GM12878 (cell line): ENCODE data around the gene CD180.

Experiments
- CHD4 ChIP-seq: fragments of 200-600 bp; sonication (generic); IDR thresholded peaks from 2 replicates; pipeline ENCODE4 v1.6.1; 2016; ENCODE audit warnings: mild to moderate bottlenecking
- E2F4 ChIP-seq: IDR thresholded peaks from 2 replicates; pipeline ENCODE4 v1.6.1; 2012; ENCODE audit warnings: low read depth, low read length, improper control_type of control experiment
- EGR1 ChIP-seq, 2 experiments: IDR thresholded peaks; 1 replicate in 1 of 2; 2 replicates in 1 of 2; pipeline ENCODE4 v1.6.1; 2011 to 2012; ENCODE audit warnings: low read depth in 2 of 2, low read length in 2 of 2, borderline replicate concordance in 1 of 2, mild to moderate bottlenecking in 1 of 2, moderate library complexity in 1 of 2
- FOS ChIP-seq: IDR thresholded peaks from 3 replicates; pipeline ENCODE4 v1.6.1; 2011; ENCODE audit warnings: borderline replicate concordance; ENCODE audit not compliant: insufficient read length; ENCODE audit errors: extremely low read depth
- IRF4 ChIP-seq: IDR thresholded peaks from 2 replicates; pipeline ENCODE4 v1.6.1; 2011; ENCODE audit warnings: low read depth, low read length
- JUND ChIP-seq: IDR thresholded peaks from 2 replicates; pipeline ENCODE4 v1.6.1; 2012; ENCODE audit warnings: low read depth, mild to moderate bottlenecking, low read length, improper control_type of control experiment, moderate library complexity
- SP1 ChIP-seq: IDR thresholded peaks from one replicate; pipeline ENCODE4 v1.6.1; 2011; ENCODE audit warnings: low read depth, low read length
- SUZ12 ChIP-seq: fragments of 200-600 bp; sonication (generic); IDR thresholded peaks from one replicate; pipeline ENCODE4 v1.6.1; 2018; ENCODE audit warnings: antibody characterized with exemption, mild to moderate bottlenecking; ENCODE audit not compliant: unreplicated experiment
- ZNF274 ChIP-seq: IDR thresholded peaks from one replicate; pipeline ENCODE4 v1.8.0; 2011; ENCODE audit not compliant: insufficient read length, insufficient read depth
- ZZZ3 ChIP-seq: IDR thresholded peaks from 2 replicates; pipeline ENCODE4 v1.6.1; 2011; ENCODE audit warnings: low read depth; ENCODE audit not compliant: control insufficient read depth, insufficient read length
- TF ChIP-seq, protein P1 (sequence below), 3 experiments: IDR thresholded peaks in 2 of 3; conservative IDR thresholded peaks in 1 of 3; 2 replicates each; pipeline ENCODE4 v1.5.1; 2011; ENCODE audit warnings: low read depth in 3 of 3, low read length in 3 of 3, mild to moderate bottlenecking in 3 of 3, control low read depth in 2 of 3, moderate library complexity in 2 of 3, inconsistent platforms in 1 of 3, mixed read lengths in 1 of 3; ENCODE audit not compliant: control insufficient read depth in 2 of 3, insufficient read depth in 1 of 3; ENCODE audit errors: extremely low read depth in 1 of 3

DNA sequence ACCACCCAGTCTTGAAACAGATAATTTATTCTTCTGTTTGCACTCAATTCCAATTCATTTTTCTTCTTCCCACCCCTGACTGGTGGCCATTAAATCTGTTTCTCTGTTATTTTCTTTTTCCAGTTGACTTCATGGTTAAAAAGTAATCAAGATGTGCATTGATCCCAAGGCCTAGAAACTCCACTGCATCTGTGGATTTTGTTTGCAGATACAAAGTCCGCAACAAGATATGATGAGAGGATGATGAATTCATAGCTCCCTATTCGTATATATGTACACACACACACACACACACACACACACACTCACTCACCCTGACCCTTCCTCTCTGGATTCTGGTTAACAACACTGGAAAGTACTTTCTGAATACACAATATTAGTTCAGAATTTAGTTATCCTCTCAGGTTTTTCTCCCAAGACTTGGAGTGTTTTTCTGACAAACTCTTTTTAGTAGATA, 52.4 kb downstream of the CD180 start:
- TF ChIP-seq SP1, result no peak
- no peak for TF ChIP-seq CHD4
- TF ChIP-seq IRF4, result no peak
- TF ChIP-seq, protein P1, sequence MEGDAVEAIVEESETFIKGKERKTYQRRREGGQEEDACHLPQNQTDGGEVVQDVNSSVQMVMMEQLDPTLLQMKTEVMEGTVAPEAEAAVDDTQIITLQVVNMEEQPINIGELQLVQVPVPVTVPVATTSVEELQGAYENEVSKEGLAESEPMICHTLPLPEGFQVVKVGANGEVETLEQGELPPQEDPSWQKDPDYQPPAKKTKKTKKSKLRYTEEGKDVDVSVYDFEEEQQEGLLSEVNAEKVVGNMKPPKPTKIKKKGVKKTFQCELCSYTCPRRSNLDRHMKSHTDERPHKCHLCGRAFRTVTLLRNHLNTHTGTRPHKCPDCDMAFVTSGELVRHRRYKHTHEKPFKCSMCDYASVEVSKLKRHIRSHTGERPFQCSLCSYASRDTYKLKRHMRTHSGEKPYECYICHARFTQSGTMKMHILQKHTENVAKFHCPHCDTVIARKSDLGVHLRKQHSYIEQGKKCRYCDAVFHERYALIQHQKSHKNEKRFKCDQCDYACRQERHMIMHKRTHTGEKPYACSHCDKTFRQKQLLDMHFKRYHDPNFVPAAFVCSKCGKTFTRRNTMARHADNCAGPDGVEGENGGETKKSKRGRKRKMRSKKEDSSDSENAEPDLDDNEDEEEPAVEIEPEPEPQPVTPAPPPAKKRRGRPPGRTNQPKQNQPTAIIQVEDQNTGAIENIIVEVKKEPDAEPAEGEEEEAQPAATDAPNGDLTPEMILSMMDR (IDR thresholded peaks at IDR 0.05 in 2 of 3, conservative IDR thresholded peaks at IDR 0.05 in 1 of 3; ENCODE audit: control insufficient read depth in 2 of 3, extremely low read depth in 1 of 3, insufficient read depth in 1 of 3, low read depth in 3 of 3, low read length in 3 of 3), result no peak
- no peak for TF ChIP-seq EGR1 (IDR thresholded peaks at IDR 0.05; ENCODE audit: borderline replicate concordance in 1 of 2, low read depth in 2 of 2, low read length in 2 of 2)
- TF ChIP-seq E2F4, result no peak
- TF ChIP-seq FOS, result no peak
- no peak for TF ChIP-seq ZNF274
- no peak for TF ChIP-seq ZZZ3
- TF ChIP-seq SUZ12, result no peak
- TF ChIP-seq JUND, result no peak
